ENCODE data around the gene TFAP2C. TPM values are rescaled to one million over a fixed set of nuclear protein-coding genes. Genes with fewer than 3 reads are reported as not detected.

Gene TFAP2C
- total RNA-seq, 1 experiment from 2014 or later: 23.7 TPM

GRCh38 chr20:56663660-56664059 is 34.6 kb downstream of the TFAP2C start:
- no peak for ATAC-seq
- no peaks in the 10 kb centered on the region for H3K36me3 Mint-ChIP-seq
- ChIA-PET CTCF (no interaction called here), POLR2A (no interaction called here)
- DNase-seq (ENCODE audit: low spot score): no peak
- H3K27me3 Mint-ChIP-seq (ENCODE audit: low read depth): no peaks in the 10 kb centered on the region
- H3K4me1 Mint-ChIP-seq: no peaks in the 10 kb centered on the region
- H3K27ac Mint-ChIP-seq: no peak overlapping the region
- H3K4me3 Mint-ChIP-seq: no peak overlapping the region
- TF ChIP-seq ZNF425 (CRISPR knock-in tag; conservative IDR thresholded peaks at IDR 0.05) (no peak), ZNF121 (CRISPR knock-in tag; IDR thresholded peaks at IDR 0.05) (0 out of 2 replicates have a peak, but pooled peaks have one; percentile 42)
- H3K9me3 Mint-ChIP-seq: no peaks in the 10 kb centered on the region

GRCh38 chr20:56664796-56665195 is 35.7 kb downstream of the TFAP2C start:
- DNase-seq (ENCODE audit: low spot score) (no peak), ATAC-seq (no peak)
- TF ChIP-seq ATF3 (CRISPR knock-in tag; conservative IDR thresholded peaks at IDR 0.05): no peak
- TF ChIP-seq ZNF532 (CRISPR knock-in tag; IDR thresholded peaks at IDR 0.05; ENCODE audit: borderline replicate concordance): no peak
- no peak for TF ChIP-seq CBFB (CRISPR knock-in tag; IDR thresholded peaks at IDR 0.05; ENCODE audit: low read depth)
- no peak for TF ChIP-seq SMAD4 (CRISPR knock-in tag; IDR thresholded peaks at IDR 0.05)
- no peak for TF ChIP-seq NR2C2 (CRISPR knock-in tag; IDR thresholded peaks at IDR 0.05)
- no peak for TF ChIP-seq ZBTB21 (CRISPR knock-in tag; IDR thresholded peaks at IDR 0.05; ENCODE audit: borderline replicate concordance)
- no peak for TF ChIP-seq ZNF121 (CRISPR knock-in tag; IDR thresholded peaks at IDR 0.05)
- TF ChIP-seq FOXP4 (CRISPR knock-in tag; IDR thresholded peaks at IDR 0.05): no peak
- TF ChIP-seq MAX (CRISPR knock-in tag; IDR thresholded peaks at IDR 0.05): no peak
- no peak for TF ChIP-seq TP53 (CRISPR knock-in tag; IDR thresholded peaks at IDR 0.05)
- TF ChIP-seq TCF7 (CRISPR knock-in tag; IDR thresholded peaks at IDR 0.05; ENCODE audit: low read depth): no peak
- TF ChIP-seq FOXJ3 (CRISPR knock-in tag; IDR thresholded peaks at IDR 0.05; ENCODE audit: borderline replicate concordance): no peak
- TF ChIP-seq JUN (CRISPR knock-in tag; IDR thresholded peaks at IDR 0.05): no peak
- no peak for TF ChIP-seq GABPB1 (CRISPR knock-in tag; IDR thresholded peaks at IDR 0.05)
- TF ChIP-seq ZNF219 (CRISPR knock-in tag; IDR thresholded peaks at IDR 0.05; ENCODE audit: borderline replicate concordance): no peak
- no peak for TF ChIP-seq ZNF396 (CRISPR knock-in tag; IDR thresholded peaks at IDR 0.05; ENCODE audit: borderline replicate concordance)
- TF ChIP-seq IRF2 (CRISPR knock-in tag; IDR thresholded peaks at IDR 0.05; ENCODE audit: borderline replicate concordance, low read depth): no peak
- no peak for TF ChIP-seq ZSCAN18 (CRISPR knock-in tag; IDR thresholded peaks at IDR 0.05)
- TF ChIP-seq ARID4B (CRISPR knock-in tag; IDR thresholded peaks at IDR 0.05; ENCODE audit: borderline replicate concordance): no peak
- Mint-ChIP-seq H3K4me3 (no peak overlapping the region), H3K27me3 (ENCODE audit: low read depth) (no peaks in the 10 kb centered on the region), H3K4me1 (no peaks in the 10 kb centered on the region), H3K27ac (no peak overlapping the region), H3K36me3 (no peaks in the 10 kb centered on the region), H3K9me3 (no peaks in the 10 kb centered on the region)
- CTCF ChIA-PET: no interaction called here
- POLR2A ChIA-PET: no interaction called here
